ENCODE measurements around the gene TUBB4B. TPM values are rescaled to one million over a fixed set of nuclear protein-coding genes. Genes with fewer than 3 reads are reported as not detected.
"Not testable (repeated sequence)": the region's sequence is repeated elsewhere in the genome, so short reads cannot be mapped to it uniquely, and the experiment has no call there.

TUBB4B gene
- total and polyA plus RNA-seq, 2 experiments from 2014 or later, result 334 to 389 TPM

GRCh38 chr9:137256856-137257255, 15.8 kb downstream of the TUBB4B start (continued):
- no peak for TF ChIP-seq STAT1 (IDR thresholded peaks at IDR 0.05; ENCODE audit: unreplicated experiment)
- TF ChIP-seq ZNF331 (CRISPR knock-in tag; IDR thresholded peaks at IDR 0.05; ENCODE audit: low read depth), result no peak
- TF ChIP-seq CREB1 (CRISPR knock-in tag; IDR thresholded peaks at IDR 0.05; ENCODE audit: low read depth), result no peak
- TF ChIP-seq POLR2AphosphoS5 (IDR thresholded peaks at IDR 0.05; ENCODE audit: low read depth), result no peak
- TF ChIP-seq JUNB (IDR thresholded peaks at IDR 0.05; ENCODE audit: unreplicated experiment), result no peak

- TF ChIP-seq CTCF (conservative IDR thresholded peaks at IDR 0.05; ENCODE audit: low read depth in 2 of 2) (peak; percentile 32 to 54; a peak in 3 of 4 replicates), CREB1 (CRISPR knock-in tag; IDR thresholded peaks at IDR 0.05; ENCODE audit: low read depth) (peak; percentile 60)
- peak; percentile 67 for ATAC-seq
- H3K4me1 ChIP-seq (ENCODE audit: insufficient read depth); H3K4me1 Mint-ChIP-seq; H3K27me3 Mint-ChIP-seq (ENCODE audit: insufficient read depth, low read depth, poor library complexity); H3K4me3 ChIP-seq; H3K9me2 ChIP-seq (ENCODE audit: insufficient read depth); H3K27ac ChIP-seq (ENCODE audit: low read depth); H3K27ac Mint-ChIP-seq; H4K20me1 ChIP-seq (replicated peaks; ENCODE audit: insufficient read depth); H3K79me2 ChIP-seq (replicated peaks; ENCODE audit: insufficient read depth); H3K36me3 ChIP-seq (ENCODE audit: insufficient read depth); H3K4me3 Mint-ChIP-seq; H2AFZ ChIP-seq; H3K4me2 ChIP-seq; DNase-seq (ENCODE audit: low spot score); H3K9me3 Mint-ChIP-seq; H3K27me3 ChIP-seq (ENCODE audit: insufficient read depth): not testable (repeated sequence)
- H3F3A ChIP-seq (replicated peaks; ENCODE audit: low read depth), result 0 out of 2 replicates have a peak, but pooled peaks cover 11% of the 10 kb centered on the region
- peaks cover 27% of the 10 kb centered on the region for H3K36me3 Mint-ChIP-seq (ENCODE audit: low read depth)
These were observed 21.3 kb downstream of the TUBB4B start for GRCh38 chr9:137262173-137262908.

DNA sequence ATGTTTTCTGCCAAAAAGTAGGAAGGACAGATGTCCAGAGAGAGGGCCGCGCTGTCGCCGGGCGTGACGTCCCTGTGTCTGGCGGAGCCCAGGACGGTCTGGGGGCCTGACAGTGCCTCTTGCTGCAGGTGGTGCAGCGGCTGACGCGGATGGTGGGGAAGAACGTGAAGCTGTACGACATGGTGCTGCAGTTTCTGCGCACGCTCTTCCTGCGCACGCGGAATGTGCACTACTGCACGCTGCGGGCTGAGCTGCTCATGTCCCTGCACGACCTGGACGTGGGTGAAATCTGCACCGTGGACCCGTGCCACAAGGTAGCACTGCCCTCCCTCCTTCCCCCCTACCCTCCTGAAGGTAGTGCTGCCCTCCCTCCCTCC, 21.8 kb downstream of the TUBB4B start:
- H3K4me3 Mint-ChIP-seq, result no peak overlapping the region
- peaks cover 32% of the 10 kb centered on the region for H3K36me3 Mint-ChIP-seq (ENCODE audit: low read depth)
- peaks cover 12% of the 10 kb centered on the region for H3K36me3 ChIP-seq (ENCODE audit: insufficient read depth)
- H3K79me2 ChIP-seq (replicated peaks; ENCODE audit: insufficient read depth), result 0 out of 2 replicates have a peak, but pooled peaks cover 4% of the 10 kb centered on the region
- no peaks in the 10 kb centered on the region; the same call in 2 of the 3 replicates for H3K9me3 Mint-ChIP-seq
- no peak overlapping the region for H3K4me2 ChIP-seq
- 0 out of 2 replicates have a peak, but pooled peaks cover 2% of the 10 kb centered on the region for H4K20me1 ChIP-seq (replicated peaks; ENCODE audit: insufficient read depth)
- no peak for TF ChIP-seq JUNB (IDR thresholded peaks at IDR 0.05; ENCODE audit: unreplicated experiment)
- TF ChIP-seq CREB1 (CRISPR knock-in tag; IDR thresholded peaks at IDR 0.05; ENCODE audit: low read depth), result no peak
- no peaks in the 10 kb centered on the region for H3K4me1 ChIP-seq (ENCODE audit: insufficient read depth)
- H3K9me2 ChIP-seq (ENCODE audit: insufficient read depth), result no peaks in the 10 kb centered on the region
- H3K27me3 ChIP-seq (ENCODE audit: insufficient read depth), result no peaks in the 10 kb centered on the region
- H3F3A ChIP-seq (replicated peaks; ENCODE audit: low read depth), result 0 out of 2 replicates have a peak, but pooled peaks cover 11% of the 10 kb centered on the region
- ATAC-seq (no peak), DNase-seq (ENCODE audit: low spot score) (no peak)
- H2AFZ ChIP-seq, result no peak overlapping the region
- peaks cover 9% of the 10 kb centered on the region for H3K27me3 Mint-ChIP-seq (ENCODE audit: insufficient read depth, low read depth, poor library complexity)
- H3K4me3 ChIP-seq, result no peak overlapping the region
- H3K27ac Mint-ChIP-seq, result no peak overlapping the region
- peaks cover 4% of the 10 kb centered on the region; the same call in 2 of the 3 replicates for H3K4me1 Mint-ChIP-seq
- no peak overlapping the region for H3K27ac ChIP-seq (ENCODE audit: low read depth)

Measured in GM23338 (cell line).